T1000 (cell line): Measurements from ENCODE around the gene TNFSF12.
"Not testable (repeated sequence)": the region's sequence is repeated elsewhere in the genome, so short reads cannot be mapped to it uniquely, and the experiment has no call there.

Experiments used
- DNase-seq: peaks from one replicate; lab custom pipeline; 2025; ENCODE audit warnings: mixed read lengths; lab: John Stamatoyannopoulos, UW

Gene TNFSF12

GRCh38 chr17:7587420-7588151, 38.7 kb downstream of the TNFSF12 start:
- DNase-seq, result peak; percentile 68

GRCh38 chr17:7588553-7589203, 39.8 kb downstream of the TNFSF12 start:
- no peak for DNase-seq

- peak; percentile 64 for DNase-seq
These were observed 40.5 kb downstream of the TNFSF12 start for GRCh38 chr17:7589204-7589868.

GRCh38 chr17:7589891-7590691, 41.2 kb downstream of the TNFSF12 start, which contains the start of gene SOX15:
Gene SOX15, minus strand, starts transcription at chr17:7590094. Its CDS starts 418 bp downstream, at chr17:7589676.
- peak; percentile 66 for DNase-seq

- peak; percentile 49 for DNase-seq
These were observed 41.9 kb downstream of the TNFSF12 start for GRCh38 chr17:7590743-7591142.

GRCh38 chr17:7591596-7591995, 42.7 kb downstream of the TNFSF12 start:
- no peak for DNase-seq

GRCh38 chr17:7592422-7593021, 43.7 kb downstream of the TNFSF12 start:
- DNase-seq, result no peak

- no peak for DNase-seq
These were observed 44.4 kb downstream of the TNFSF12 start for GRCh38 chr17:7593296-7593695.

GRCh38 chr17:7597561-7597960, 48.7 kb downstream of the TNFSF12 start:
- not testable (repeated sequence) for DNase-seq

- DNase-seq, result no peak
These were observed 57.4 kb downstream of the TNFSF12 start for GRCh38 chr17:7606280-7606679.
